Effector memory CD4-positive, alpha-beta T cell (primary cell): Measurements from ENCODE around the gene ALS2CL.

Experiments used
- DNase-seq, 3 donors: peaks; one replicate each; pipeline ENCODE4 v3.0.0-alpha.2; 2020
- H3K27ac ChIP-seq: 2 replicates; pipeline ENCODE4 v1.7.0; 2013; ENCODE audit warnings: mild to moderate bottlenecking, low read length, moderate library complexity; ENCODE audit not compliant: insufficient read depth, poor library complexity, severe bottlenecking
- H3K27me3 ChIP-seq: replicated peaks from 2 replicates; pipeline ENCODE4 v1.7.0; 2013; ENCODE audit warnings: mild to moderate bottlenecking, low read length; ENCODE audit not compliant: insufficient read depth, control insufficient read depth, poor library complexity, severe bottlenecking
- H3K36me3 ChIP-seq: 2 replicates; pipeline ENCODE4 v1.7.0; 2013; ENCODE audit warnings: mild to moderate bottlenecking, low read length, moderate library complexity; ENCODE audit not compliant: control insufficient read depth, insufficient read depth
- H3K4me1 ChIP-seq: 2 replicates; pipeline ENCODE4 v1.7.0; 2013; ENCODE audit warnings: low read length, mild to moderate bottlenecking; ENCODE audit not compliant: control insufficient read depth, insufficient read depth, poor library complexity, severe bottlenecking
- H3K4me3 ChIP-seq: 2 replicates; pipeline ENCODE4 v1.7.0; 2013; ENCODE audit warnings: low read length, low read depth, mild to moderate bottlenecking; ENCODE audit not compliant: insufficient read depth, poor library complexity, severe bottlenecking
- H3K9me3 ChIP-seq: 2 replicates; pipeline ENCODE4 v1.7.0; 2013; ENCODE audit warnings: mild to moderate bottlenecking, low read length, moderate library complexity; ENCODE audit not compliant: control insufficient read depth

Gene ALS2CL

DNA sequence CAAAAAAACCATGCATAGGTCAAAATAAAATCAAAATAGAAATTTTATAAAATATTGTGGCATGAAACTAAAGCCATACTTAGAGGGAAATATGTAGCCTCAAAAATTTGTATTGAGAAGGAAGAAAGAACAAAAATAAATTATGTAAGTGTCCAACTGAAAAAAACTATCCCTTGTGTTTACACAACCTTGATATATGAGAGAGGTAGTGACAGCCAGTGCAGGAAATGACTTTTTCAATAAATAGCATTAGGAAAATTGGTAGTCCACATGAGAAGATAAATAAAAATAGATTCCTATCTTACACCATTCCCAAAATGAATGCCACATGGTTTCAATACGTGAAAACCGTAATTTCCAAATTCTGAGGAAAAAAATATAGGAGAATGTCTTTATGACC, 37.3 kb upstream of the ALS2CL start:
- Histone ChIP-seq H3K27me3 (no peaks in the 10 kb centered on the region), H3K36me3 (no peaks in the 10 kb centered on the region), H3K9me3 (no peaks in the 10 kb centered on the region), H3K4me3 (no peak overlapping the region), H3K27ac (no peak overlapping the region), H3K4me1 (no peaks in the 10 kb centered on the region)
- DNase-seq, result no peak

DNA sequence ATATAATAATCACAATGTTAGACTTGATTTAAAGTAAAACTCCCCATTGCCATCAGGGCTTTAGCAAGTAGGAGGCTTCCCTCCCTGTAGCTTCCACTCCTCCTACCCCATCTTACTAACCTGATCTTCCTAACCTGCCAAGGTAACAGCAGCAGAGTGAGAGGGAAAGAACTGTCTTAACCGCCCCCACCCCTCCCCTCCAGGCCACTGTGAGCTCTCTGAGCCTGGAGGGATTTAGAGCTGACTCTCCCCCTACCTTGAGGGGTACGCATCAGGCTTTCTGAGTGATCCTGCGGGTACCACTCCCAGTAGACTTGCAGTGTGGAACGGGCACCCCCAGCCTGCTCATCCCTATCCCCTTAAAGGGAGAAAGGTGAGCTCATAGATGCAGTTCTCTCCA, 35.6 kb upstream of the ALS2CL start:
- Histone ChIP-seq H3K9me3 (no peaks in the 10 kb centered on the region), H3K36me3 (no peaks in the 10 kb centered on the region), H3K27me3 (no peaks in the 10 kb centered on the region), H3K4me3 (no peak overlapping the region), H3K4me1 (no peaks in the 10 kb centered on the region), H3K27ac (no peak overlapping the region)
- no peak for DNase-seq

DNA sequence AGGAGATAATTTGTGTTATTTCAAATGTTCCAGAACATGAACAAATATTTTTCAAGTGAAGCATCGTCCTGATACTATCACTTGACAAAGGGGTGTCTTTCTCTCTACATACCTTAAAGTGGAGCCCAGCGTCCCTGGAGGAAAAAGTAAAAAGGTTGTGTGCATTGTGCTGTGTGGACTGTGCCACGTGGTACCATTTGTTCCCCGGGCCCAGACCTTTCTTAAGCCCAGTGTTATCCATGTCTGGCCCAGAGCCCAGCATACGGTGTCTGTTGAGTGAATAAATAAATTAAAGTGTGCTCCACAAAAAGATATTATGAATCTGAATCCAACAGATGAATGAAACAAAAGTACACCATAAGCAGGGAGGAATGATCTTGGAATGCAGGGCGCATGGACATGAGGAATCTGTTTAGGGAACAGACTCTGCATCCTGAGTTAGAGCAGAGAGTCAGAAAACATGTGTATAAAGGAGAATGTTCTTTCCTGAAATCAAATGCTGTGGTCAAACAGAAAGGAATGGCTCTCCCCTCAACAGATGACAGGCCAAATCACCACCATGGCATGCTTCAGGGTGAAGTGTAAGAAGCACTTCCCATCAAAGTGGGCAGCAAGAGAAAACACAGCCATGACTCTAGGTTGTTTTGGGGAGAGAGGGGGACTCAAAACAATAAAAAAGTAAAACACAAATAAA, 32.3 kb upstream of the ALS2CL start:
- Histone ChIP-seq H3K27ac (no peak overlapping the region), H3K27me3 (no peaks in the 10 kb centered on the region), H3K4me1 (no peaks in the 10 kb centered on the region), H3K9me3 (no peaks in the 10 kb centered on the region), H3K36me3 (no peaks in the 10 kb centered on the region), H3K4me3 (no peak overlapping the region)
- no peak for DNase-seq

DNA sequence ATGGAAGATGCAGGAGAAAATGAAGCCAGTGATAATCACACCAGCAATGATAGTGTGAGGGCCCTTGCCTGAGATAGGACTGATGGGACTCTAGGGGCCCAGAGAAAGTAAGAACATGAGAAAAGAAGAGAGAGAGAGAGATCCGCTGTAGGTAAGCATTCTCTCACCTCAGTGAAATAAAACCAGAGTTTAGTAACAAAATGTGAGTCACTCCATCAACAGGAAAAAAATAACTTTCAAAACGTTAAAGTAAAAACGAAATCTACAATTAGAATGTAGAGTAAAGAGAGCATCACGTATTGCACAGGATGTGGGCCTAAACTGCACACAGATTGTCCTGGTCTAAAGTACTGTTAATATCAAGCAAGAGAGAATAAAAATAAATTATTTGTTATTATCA, 30.9 kb upstream of the ALS2CL start:
- Histone ChIP-seq H3K9me3 (no peaks in the 10 kb centered on the region), H3K27me3 (no peaks in the 10 kb centered on the region), H3K4me3 (no peak overlapping the region), H3K27ac (no peak overlapping the region), H3K36me3 (no peaks in the 10 kb centered on the region), H3K4me1 (no peaks in the 10 kb centered on the region)
- no peak for DNase-seq

DNA sequence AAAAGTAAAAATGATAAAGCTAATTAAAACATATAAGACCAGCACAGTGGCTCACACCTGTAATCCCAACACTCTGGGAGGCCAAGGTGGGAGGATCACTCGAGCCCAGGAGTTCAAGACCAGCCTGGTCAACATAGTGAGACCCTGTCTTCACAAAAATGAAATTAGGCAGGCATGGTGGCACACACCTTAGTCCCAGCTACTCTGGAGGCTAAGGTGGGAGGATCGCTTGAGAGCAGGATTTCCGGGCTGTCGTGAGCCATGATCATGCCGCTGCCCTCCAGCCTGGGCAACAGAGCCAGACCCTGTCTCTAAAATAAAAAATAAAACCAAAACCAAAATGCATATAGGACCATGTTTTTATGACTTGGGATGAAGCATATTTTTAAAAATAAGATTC, 29.0 kb upstream of the ALS2CL start:
- H3K27me3 ChIP-seq, result no peaks in the 10 kb centered on the region
- no peaks in the 10 kb centered on the region for H3K4me1 ChIP-seq
- H3K9me3 ChIP-seq, result no peaks in the 10 kb centered on the region
- no peak overlapping the region for H3K4me3 ChIP-seq
- DNase-seq, result no peak
- H3K27ac ChIP-seq, result no peak overlapping the region
- H3K36me3 ChIP-seq, result no peaks in the 10 kb centered on the region

DNA sequence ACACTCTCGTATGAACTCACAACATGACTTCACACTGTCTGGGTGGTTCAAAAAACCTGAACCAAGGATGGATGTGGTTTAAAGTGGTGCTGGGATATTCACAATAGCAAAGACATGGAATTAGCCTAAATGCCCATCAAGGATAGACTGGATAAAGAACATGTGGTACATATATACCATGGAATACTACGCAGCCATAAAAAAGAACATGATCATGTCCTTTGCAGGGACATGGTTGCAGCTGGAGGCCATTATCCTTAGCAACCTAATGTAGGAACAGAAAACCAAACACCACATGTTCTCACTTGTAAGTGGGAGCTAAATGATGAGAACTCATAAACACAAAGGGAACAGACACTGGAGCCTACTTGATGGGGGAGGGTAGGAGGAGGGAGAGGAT, 27.5 kb upstream of the ALS2CL start:
- no peak overlapping the region for H3K4me3 ChIP-seq
- H3K9me3 ChIP-seq, result no peaks in the 10 kb centered on the region
- no peaks in the 10 kb centered on the region for H3K36me3 ChIP-seq
- no peak overlapping the region for H3K27ac ChIP-seq
- no peaks in the 10 kb centered on the region for H3K27me3 ChIP-seq
- no peak for DNase-seq
- no peaks in the 10 kb centered on the region for H3K4me1 ChIP-seq

DNA sequence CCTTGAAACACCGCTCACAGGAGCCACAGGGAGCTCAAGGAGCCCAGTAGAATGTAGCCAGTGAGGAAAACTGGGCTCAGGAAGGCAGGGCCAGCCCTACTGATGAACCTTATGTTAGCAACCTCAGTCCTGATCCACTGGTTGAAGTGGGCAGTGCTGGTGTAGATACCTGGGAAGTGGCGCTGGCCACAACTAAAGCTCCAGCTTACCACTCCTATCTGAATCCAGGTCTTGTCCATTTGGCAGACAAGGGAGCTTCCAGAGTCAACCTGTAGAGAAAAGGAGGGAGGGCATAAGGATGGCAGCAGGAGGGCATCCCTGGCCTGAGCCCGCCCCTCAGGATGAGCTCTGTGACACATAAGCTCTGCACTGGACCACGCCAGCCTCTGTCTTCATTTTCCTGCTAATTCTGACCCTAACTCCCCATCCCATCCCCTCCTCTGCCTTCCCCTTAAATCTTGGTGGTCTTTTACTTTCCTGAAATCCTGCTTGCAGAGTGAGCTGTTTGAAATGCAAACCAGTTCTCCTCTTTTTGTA, 26.3 kb upstream of the ALS2CL start:
- no peaks in the 10 kb centered on the region for H3K9me3 ChIP-seq
- H3K4me3 ChIP-seq, result no peak overlapping the region
- no peaks in the 10 kb centered on the region for H3K36me3 ChIP-seq
- no peak for DNase-seq
- no peak overlapping the region for H3K27ac ChIP-seq
- H3K27me3 ChIP-seq, result no peaks in the 10 kb centered on the region
- no peaks in the 10 kb centered on the region for H3K4me1 ChIP-seq

DNA sequence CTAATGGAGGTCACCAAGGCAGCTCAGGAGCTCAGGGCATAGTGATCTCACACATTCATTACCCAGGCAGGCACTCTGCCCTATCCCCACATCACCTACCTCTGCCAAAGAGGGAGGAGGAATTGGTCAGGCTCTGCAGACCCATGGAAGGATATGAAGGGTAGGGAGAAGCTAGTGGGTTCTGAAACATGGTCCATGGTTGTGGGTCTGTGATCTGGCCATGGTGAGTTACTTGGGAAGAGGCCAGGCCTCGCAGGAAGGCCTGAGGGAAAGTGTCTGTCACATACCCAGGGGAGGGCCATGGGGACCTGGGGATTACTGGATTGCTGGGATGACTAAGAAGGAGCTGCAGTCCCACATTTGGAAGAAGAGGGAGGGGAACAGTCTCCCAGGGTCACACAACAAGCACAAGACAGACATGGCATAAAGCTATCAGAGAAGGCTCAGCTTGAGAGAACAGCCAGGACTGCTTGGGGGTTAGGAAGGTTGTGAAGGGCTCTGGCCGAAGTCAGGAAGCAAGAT, 25.6 kb upstream of the ALS2CL start:
- no peaks in the 10 kb centered on the region for H3K36me3 ChIP-seq
- no peak for DNase-seq
- H3K27ac ChIP-seq, result no peak overlapping the region
- H3K4me3 ChIP-seq, result no peak overlapping the region
- H3K9me3 ChIP-seq, result no peaks in the 10 kb centered on the region
- H3K4me1 ChIP-seq, result no peaks in the 10 kb centered on the region
- H3K27me3 ChIP-seq, result no peaks in the 10 kb centered on the region

DNA sequence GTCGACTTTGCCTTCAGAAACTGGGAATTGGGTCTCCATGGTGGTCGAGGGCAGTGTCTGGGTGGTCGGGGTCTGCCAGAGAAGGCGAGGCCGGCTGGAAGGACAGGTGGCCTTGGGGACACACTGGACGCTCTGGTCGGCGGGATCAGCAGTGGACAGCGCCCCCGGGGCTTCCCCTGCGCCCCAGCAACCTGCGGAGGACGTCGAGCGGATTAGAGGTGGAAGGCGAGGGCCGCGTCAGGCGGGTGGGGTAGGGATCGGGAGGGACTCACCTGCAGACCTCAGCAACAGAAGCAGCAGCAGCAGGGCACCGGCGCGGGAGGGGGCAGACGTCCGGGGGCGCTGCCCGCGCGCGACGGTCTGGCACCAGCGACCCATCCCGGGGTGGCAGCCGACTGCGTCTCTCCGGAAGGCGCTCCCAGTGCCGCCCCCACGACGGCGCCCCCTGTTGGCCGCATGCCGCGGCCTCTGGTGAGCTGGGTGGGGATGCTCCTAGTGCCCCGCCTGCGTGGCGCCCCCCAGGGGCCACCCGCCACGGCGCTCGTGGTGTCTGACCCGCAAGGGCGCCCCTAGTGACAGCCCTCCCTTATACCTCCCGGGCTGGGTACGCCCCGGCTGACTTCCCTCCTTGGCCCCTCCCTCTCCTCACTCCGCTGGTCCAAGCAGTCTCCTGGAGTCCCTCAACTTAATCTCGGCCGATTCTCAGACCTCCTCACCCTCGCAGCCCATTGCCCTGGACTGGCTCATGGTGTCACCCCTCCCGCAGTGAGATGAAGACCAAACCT, 24.2 kb upstream of the ALS2CL start, which contains the start of gene PRSS50:
Gene PRSS50, minus strand, starts transcription at position 423 of the 785 bp plus-strand sequence. Its CDS starts 45 bp downstream, at position 378.
- Histone ChIP-seq H3K4me3 (no peak within 1 kb of the TSS), H3K27ac (no peak within 1 kb of the TSS), H3K27me3 (no peaks in the 10 kb centered on the region), H3K4me1 (no peaks in the 10 kb centered on the region), H3K36me3 (no peaks in the 10 kb centered on the region), H3K9me3 (no peaks in the 10 kb centered on the region)
- DNase-seq, result no peak
